ENCODE data around the gene MBTPS1.

The MBTPS1 gene

DNA sequence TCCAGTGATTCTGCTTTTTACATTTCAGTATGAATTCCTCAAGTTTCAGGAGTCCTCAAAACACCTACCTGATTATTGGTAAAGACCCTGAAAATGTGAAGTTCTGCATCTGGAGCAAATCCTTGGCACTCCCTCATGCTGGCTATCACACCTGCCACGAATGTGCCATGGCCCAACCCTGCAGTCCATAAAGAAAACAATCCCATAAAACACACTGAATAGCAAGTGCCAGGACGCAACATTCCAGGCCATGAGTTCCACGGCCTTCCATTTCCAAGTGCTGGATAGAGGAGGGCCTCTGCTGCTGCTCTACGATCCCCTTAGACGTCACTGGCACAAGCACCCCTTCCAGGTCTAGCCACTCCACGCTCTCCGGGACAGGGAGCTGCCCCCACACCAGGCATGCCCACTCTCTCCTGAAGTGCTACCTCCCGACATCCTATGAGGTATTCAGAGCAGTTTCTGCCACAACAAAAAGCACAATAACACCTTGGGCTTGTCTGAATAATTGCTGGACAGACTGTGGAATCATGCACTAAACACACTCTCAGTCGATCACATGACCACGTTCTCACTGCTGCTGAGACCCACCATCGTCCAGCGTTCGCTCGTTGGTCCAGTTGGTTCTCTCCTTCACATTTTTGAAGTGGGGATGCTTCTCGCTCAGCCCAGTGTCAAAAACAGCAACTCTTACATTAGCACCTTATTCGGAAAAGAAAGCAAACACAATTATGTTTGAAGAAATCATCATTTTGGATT, 23.4 kb downstream of the MBTPS1 start:
- no peak for DNase-seq (ENCODE audit: low read depth)
- TF ChIP-seq, protein P1, sequence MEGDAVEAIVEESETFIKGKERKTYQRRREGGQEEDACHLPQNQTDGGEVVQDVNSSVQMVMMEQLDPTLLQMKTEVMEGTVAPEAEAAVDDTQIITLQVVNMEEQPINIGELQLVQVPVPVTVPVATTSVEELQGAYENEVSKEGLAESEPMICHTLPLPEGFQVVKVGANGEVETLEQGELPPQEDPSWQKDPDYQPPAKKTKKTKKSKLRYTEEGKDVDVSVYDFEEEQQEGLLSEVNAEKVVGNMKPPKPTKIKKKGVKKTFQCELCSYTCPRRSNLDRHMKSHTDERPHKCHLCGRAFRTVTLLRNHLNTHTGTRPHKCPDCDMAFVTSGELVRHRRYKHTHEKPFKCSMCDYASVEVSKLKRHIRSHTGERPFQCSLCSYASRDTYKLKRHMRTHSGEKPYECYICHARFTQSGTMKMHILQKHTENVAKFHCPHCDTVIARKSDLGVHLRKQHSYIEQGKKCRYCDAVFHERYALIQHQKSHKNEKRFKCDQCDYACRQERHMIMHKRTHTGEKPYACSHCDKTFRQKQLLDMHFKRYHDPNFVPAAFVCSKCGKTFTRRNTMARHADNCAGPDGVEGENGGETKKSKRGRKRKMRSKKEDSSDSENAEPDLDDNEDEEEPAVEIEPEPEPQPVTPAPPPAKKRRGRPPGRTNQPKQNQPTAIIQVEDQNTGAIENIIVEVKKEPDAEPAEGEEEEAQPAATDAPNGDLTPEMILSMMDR (IDR thresholded peaks at IDR 0.05; ENCODE audit: low read depth, low read length): no peak
- no peak for TF ChIP-seq POLR2A (IDR thresholded peaks at IDR 0.05; ENCODE audit: extremely low read depth, insufficient read length)
- no peak for TF ChIP-seq MAX (IDR thresholded peaks at IDR 0.05; ENCODE audit: low read depth, low read length)
- TF ChIP-seq MYC (IDR thresholded peaks at IDR 0.05; ENCODE audit: low read depth, low read length): no peak
- H3K4me3 ChIP-seq (ENCODE audit: low read depth, low read length): no peak overlapping the region

- TF ChIP-seq, protein P1 (IDR thresholded peaks at IDR 0.05; ENCODE audit: low read depth, low read length): no peak
- TF ChIP-seq MYC (IDR thresholded peaks at IDR 0.05; ENCODE audit: low read depth, low read length) (no peak), MAX (IDR thresholded peaks at IDR 0.05; ENCODE audit: low read depth, low read length) (no peak)
- no peak for DNase-seq (ENCODE audit: low read depth)
- no peak overlapping the region for H3K4me3 ChIP-seq (ENCODE audit: low read depth, low read length)
These were observed 25.3 kb downstream of the MBTPS1 start for GRCh38 chr16:84091460-84091859.

DNA sequence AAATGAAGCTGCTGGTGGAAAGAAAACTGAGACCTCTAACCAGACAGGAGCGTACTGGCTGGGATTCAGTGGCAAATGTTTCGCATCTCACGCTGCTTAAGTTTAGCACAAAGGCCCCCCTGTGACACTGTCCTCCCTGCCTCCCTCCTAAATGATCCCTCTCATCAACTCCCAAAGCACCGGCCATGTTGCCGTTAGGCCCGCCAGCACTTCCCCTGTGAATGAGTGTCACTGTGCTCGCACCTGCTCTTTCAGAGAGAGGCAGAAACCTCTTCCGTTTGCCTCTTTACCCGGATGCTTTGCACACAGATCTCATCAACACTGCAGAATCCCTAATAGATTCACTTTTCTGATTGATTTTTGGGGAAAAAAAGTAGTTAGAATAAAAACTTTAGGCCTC, 26.5 kb downstream of the MBTPS1 start:
- no peak overlapping the region for H3K4me3 ChIP-seq (ENCODE audit: low read depth, low read length)
- DNase-seq (ENCODE audit: low read depth): no peak
- TF ChIP-seq MAX (IDR thresholded peaks at IDR 0.05; ENCODE audit: low read depth, low read length) (no peak), POLR2A (IDR thresholded peaks at IDR 0.05; ENCODE audit: extremely low read depth, insufficient read length) (no peak), MYC (IDR thresholded peaks at IDR 0.05; ENCODE audit: low read depth, low read length) (no peak)

- H3K4me3 ChIP-seq (ENCODE audit: low read depth, low read length): no peak overlapping the region
- TF ChIP-seq MAX (IDR thresholded peaks at IDR 0.05; ENCODE audit: low read depth, low read length): peak; percentile 13; the same call in 1 of the 2 replicates
- TF ChIP-seq, protein P1 (IDR thresholded peaks at IDR 0.05; ENCODE audit: low read depth, low read length): no peak
- DNase-seq (ENCODE audit: low read depth): peak; percentile 44
These were observed 27.9 kb downstream of the MBTPS1 start for GRCh38 chr16:84088695-84089395.

DNA sequence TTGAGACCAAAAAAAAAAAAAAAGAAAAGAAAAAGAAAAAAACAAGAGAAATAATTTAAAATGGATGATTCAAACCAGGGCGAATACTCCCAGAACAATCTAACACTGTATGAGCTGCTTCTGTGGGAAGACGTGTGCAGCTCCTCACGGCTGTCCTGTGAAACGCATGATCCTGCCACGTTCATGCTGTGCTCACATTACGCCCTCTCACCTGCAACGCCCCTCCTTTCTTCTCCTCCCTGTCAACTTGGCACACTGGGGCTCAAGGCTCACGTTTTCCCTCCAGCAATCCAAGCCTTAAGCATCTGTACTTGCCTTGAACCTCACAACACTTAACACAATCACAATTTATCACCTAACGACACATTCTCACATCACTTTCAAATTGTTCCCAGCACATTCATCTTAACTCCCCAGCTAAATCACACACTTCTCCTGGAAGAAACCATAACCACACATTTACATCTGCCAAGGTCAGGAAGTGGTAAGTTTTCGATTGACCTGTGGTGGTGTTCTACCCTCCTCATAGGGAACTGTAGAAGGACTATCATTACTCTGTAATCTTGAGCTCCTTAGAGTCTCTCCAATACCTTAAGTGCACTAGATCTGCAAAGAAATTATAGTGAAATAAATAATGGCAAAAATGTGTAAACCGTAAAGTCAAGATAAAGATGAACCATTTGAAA, 29.1 kb downstream of the MBTPS1 start:
- TF ChIP-seq MAX (IDR thresholded peaks at IDR 0.05; ENCODE audit: low read depth, low read length) (no peak), POLR2A (IDR thresholded peaks at IDR 0.05; ENCODE audit: extremely low read depth, insufficient read length) (no peak), MYC (IDR thresholded peaks at IDR 0.05; ENCODE audit: low read depth, low read length) (no peak)
- TF ChIP-seq, protein P1 (IDR thresholded peaks at IDR 0.05; ENCODE audit: low read depth, low read length): no peak
- DNase-seq (ENCODE audit: low read depth): peak; percentile 56
- H3K4me3 ChIP-seq (ENCODE audit: low read depth, low read length): no peak overlapping the region

- no peak for TF ChIP-seq MYC (IDR thresholded peaks at IDR 0.05; ENCODE audit: low read depth, low read length)
- no peak for TF ChIP-seq MAX (IDR thresholded peaks at IDR 0.05; ENCODE audit: low read depth, low read length)
- TF ChIP-seq POLR2A (IDR thresholded peaks at IDR 0.05; ENCODE audit: extremely low read depth, insufficient read length): no peak
- TF ChIP-seq, protein P1 (IDR thresholded peaks at IDR 0.05; ENCODE audit: low read depth, low read length): no peak
- no peak overlapping the region for H3K4me3 ChIP-seq (ENCODE audit: low read depth, low read length)
These were observed 29.7 kb downstream of the MBTPS1 start for GRCh38 chr16:84087001-84087400.

More at GRCh38 chr16:84087001-84087400, 29.7 kb downstream of the MBTPS1 start:
- DNase-seq (ENCODE audit: low read depth): no peak
